ENCODE results near the gene PSME1. TPM values are rescaled to one million over a fixed set of nuclear protein-coding genes. Genes with fewer than 3 reads are reported as not detected.

The PSME1 gene
- total RNA-seq, 5 donors from 2014 or later (not counting 1 experiment from before 2014, with no cell fraction given), result 221 to 291 (median 259) TPM

DNA sequence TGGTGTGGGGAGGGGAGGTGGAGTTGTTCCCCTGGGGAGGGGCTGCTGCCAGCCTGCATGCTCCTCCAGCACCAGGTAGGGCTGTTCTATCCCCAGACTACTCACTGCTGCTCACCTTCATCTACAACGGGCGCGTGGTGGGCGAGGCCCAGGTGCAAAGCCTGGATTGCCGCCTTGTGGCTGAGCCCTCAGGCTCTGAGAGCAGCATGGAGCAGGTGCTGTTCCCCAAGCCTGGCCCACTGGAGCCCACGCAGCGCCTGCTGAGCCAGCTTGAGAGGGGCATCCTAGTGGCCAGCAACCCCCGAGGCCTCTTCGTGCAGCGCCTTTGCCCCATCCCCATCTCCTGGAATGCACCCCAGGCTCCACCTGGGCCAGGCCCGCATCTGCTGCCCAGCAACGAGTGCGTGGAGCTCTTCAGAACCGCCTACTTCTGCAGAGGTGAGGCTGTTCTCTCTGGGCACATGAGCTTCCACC lies 28.6 kb downstream of the PSME1 start:
- H3K27ac Mint-ChIP-seq, result peak overlapping the region; percentile 79 to 99
- DNase-seq (no peak), ATAC-seq (replicated peaks in 1 of 4) (no peak)
- H3K9me3 Mint-ChIP-seq, result no peaks in the 10 kb centered on the region
- POLR2A ChIA-PET, result interaction anchor here in 1 of 2 donors (1.0 kb wide), 1 partner anchor 16 kb away, joined by 3 read pairs; no protein-coding TSS in a partner anchor
- H3K36me3 ChIP-seq (ENCODE audit: control insufficient read depth in 2 of 2, extremely low read depth in 1 of 2, insufficient read depth in 1 of 2, low read length in 1 of 2), result peaks cover 22 to 63% of the 10 kb centered on the region in 2 donors
- no peaks in the 10 kb centered on the region for H3K27me3 ChIP-seq (replicated peaks in 1 of 2; ENCODE audit: control insufficient read depth in 2 of 2, extremely low read depth in 1 of 2, insufficient read depth in 2 of 2, low read length in 1 of 2)
- peaks cover 8 to 61% of the 10 kb centered on the region in 2 experiments for H3K4me1 ChIP-seq (ENCODE audit: control insufficient read depth in 1 of 2, extremely low read depth in 1 of 2, insufficient read depth in 2 of 2, low read length in 2 of 2)
- peaks cover 62 to 71% (median 69%) of the 10 kb centered on the region in 3 donors for H3K4me1 Mint-ChIP-seq
- H3K27ac ChIP-seq (ENCODE audit: low read length), result no peak overlapping the region
- WGBS (ENCODE audit: insufficient coverage), result 91% methylated on average over 14 of the region's 14 CpGs
- peak overlapping the region; percentile 39 to 92 (median 52) for H3K4me3 Mint-ChIP-seq
- CTCF ChIA-PET, result interaction anchor here in 1 of 2 donors (0.6 kb wide), 1 partner anchor 221 kb away, joined by 4 read pairs; no protein-coding TSS in a partner anchor
- no peaks in the 10 kb centered on the region for H3K9me3 ChIP-seq
- peaks cover 62% of the 10 kb centered on the region for H3K36me3 Mint-ChIP-seq
- no peak overlapping the region for H3K4me3 ChIP-seq (ENCODE audit: control insufficient read depth in 1 of 2, extremely low read depth in 1 of 2, low read length in 1 of 2)
- H3K27me3 Mint-ChIP-seq, result no peaks in the 10 kb centered on the region

- H3K9me3 ChIP-seq, result no peaks in the 10 kb centered on the region
- H3K36me3 Mint-ChIP-seq, result peaks cover 59% of the 10 kb centered on the region
- 100% methylated on average over 1 of the region's 5 CpGs for WGBS (ENCODE audit: insufficient coverage)
- CTCF ChIA-PET, result no interaction called here
- peaks cover 5 to 54% of the 10 kb centered on the region in 2 experiments for H3K4me1 ChIP-seq (ENCODE audit: control insufficient read depth in 1 of 2, extremely low read depth in 1 of 2, insufficient read depth in 2 of 2, low read length in 2 of 2)
- no peak for DNase-seq
- H3K4me1 Mint-ChIP-seq, result peaks cover 54 to 70% (median 68%) of the 10 kb centered on the region in 3 donors
- no peaks in the 10 kb centered on the region for H3K9me3 Mint-ChIP-seq
- peak overlapping the region in 1 of 3 donors; percentile 92 for H3K4me3 Mint-ChIP-seq
- no peak overlapping the region for H3K27ac ChIP-seq (ENCODE audit: low read length)
- POLR2A ChIA-PET, result interaction anchor here in 1 of 2 donors (0.5 kb wide), 1 partner anchor 44 kb away, joined by 5 read pairs; no protein-coding TSS in a partner anchor
- peak overlapping the region; percentile 61 to 68 for H3K27ac Mint-ChIP-seq
- peaks cover 18 to 59% of the 10 kb centered on the region in 2 donors for H3K36me3 ChIP-seq (ENCODE audit: control insufficient read depth in 2 of 2, extremely low read depth in 1 of 2, insufficient read depth in 1 of 2, low read length in 1 of 2)
- H3K27me3 ChIP-seq (replicated peaks in 1 of 2; ENCODE audit: control insufficient read depth in 2 of 2, extremely low read depth in 1 of 2, insufficient read depth in 2 of 2, low read length in 1 of 2), result no peaks in the 10 kb centered on the region
- no peak overlapping the region for H3K4me3 ChIP-seq (ENCODE audit: control insufficient read depth in 1 of 2, extremely low read depth in 1 of 2, low read length in 1 of 2)
- no peak for ATAC-seq (replicated peaks in 1 of 4)
- H3K27me3 Mint-ChIP-seq, result no peaks in the 10 kb centered on the region
Measured at GRCh38 chr14:24165785-24166184, 29.8 kb downstream of the PSME1 start.

GRCh38 chr14:24167469-24168114 lies 31.6 kb downstream of the PSME1 start:
- Mint-ChIP-seq H3K4me1 (peaks cover 51 to 67% (median 65%) of the 10 kb centered on the region in 3 donors), H3K9me3 (no peaks in the 10 kb centered on the region), H3K36me3 (peaks cover 53% of the 10 kb centered on the region), H3K27ac (peak overlapping the region in 1 of 2 donors; percentile 76), H3K4me3 (no peak overlapping the region), H3K27me3 (no peaks in the 10 kb centered on the region)
- 85% methylated on average over 3 of the region's 3 CpGs for WGBS (ENCODE audit: insufficient coverage)
- H3K4me1 ChIP-seq (ENCODE audit: control insufficient read depth in 1 of 2, extremely low read depth in 1 of 2, insufficient read depth in 2 of 2, low read length in 2 of 2), result peaks cover 6 to 58% of the 10 kb centered on the region in 2 experiments
- DNase-seq (no peak), ATAC-seq (replicated peaks in 1 of 4) (no peak)
- no peak overlapping the region for H3K4me3 ChIP-seq (ENCODE audit: control insufficient read depth in 1 of 2, extremely low read depth in 1 of 2, low read length in 1 of 2)
- peaks cover 18 to 58% of the 10 kb centered on the region in 2 donors for H3K36me3 ChIP-seq (ENCODE audit: control insufficient read depth in 2 of 2, extremely low read depth in 1 of 2, insufficient read depth in 1 of 2, low read length in 1 of 2)
- H3K9me3 ChIP-seq, result no peaks in the 10 kb centered on the region
- H3K27me3 ChIP-seq (replicated peaks in 1 of 2; ENCODE audit: control insufficient read depth in 2 of 2, extremely low read depth in 1 of 2, insufficient read depth in 2 of 2, low read length in 1 of 2), result no peaks in the 10 kb centered on the region
- H3K27ac ChIP-seq (ENCODE audit: low read length), result no peak overlapping the region
- CTCF ChIA-PET, result no interaction called here
- POLR2A ChIA-PET, result no interaction called here

GRCh38 chr14:24171422-24172260 lies 35.6 kb downstream of the PSME1 start, which contains the start of gene REC8:
Gene REC8 (plus strand): TSS chr14:24172080. CDS start chr14:24172553, 473 bp downstream.
- POLR2A ChIA-PET, result interaction anchor here (0.5 to 1.2 kb wide), 6 partner anchors 8 to 227 kb away, joined by 4 to 9 read pairs (median 4); partner anchors contain the start of gene NYNRIN (in 1 of the 2)
- Histone ChIP-seq H3K4me1 (ENCODE audit: control insufficient read depth in 1 of 2, extremely low read depth in 1 of 2, insufficient read depth in 2 of 2, low read length in 2 of 2) (peaks cover 2 to 28% of the 10 kb centered on the region in 2 experiments), H3K4me3 (ENCODE audit: control insufficient read depth in 1 of 2, extremely low read depth in 1 of 2, low read length in 1 of 2) (peak within 1 kb of the TSS; percentile 48 to 58), H3K27ac (ENCODE audit: low read length) (peak within 1 kb of the TSS; percentile 27), H3K27me3 (replicated peaks in 1 of 2; ENCODE audit: control insufficient read depth in 2 of 2, extremely low read depth in 1 of 2, insufficient read depth in 2 of 2, low read length in 1 of 2) (no peaks in the 10 kb centered on the region), H3K9me3 (no peaks in the 10 kb centered on the region), H3K36me3 (ENCODE audit: control insufficient read depth in 2 of 2, extremely low read depth in 1 of 2, insufficient read depth in 1 of 2, low read length in 1 of 2) (peaks cover 3 to 22% of the 10 kb centered on the region in 2 donors)
- CTCF ChIA-PET, result interaction anchor here in 1 of 2 donors (0.6 to 0.7 kb wide), 2 partner anchors 9 to 11 kb away, joined by 3 to 4 read pairs; partner anchors contain the start of gene IRF9
- Mint-ChIP-seq H3K4me3 (peak within 1 kb of the TSS; percentile 79 to 91 (median 86)), H3K27me3 (no peaks in the 10 kb centered on the region), H3K9me3 (no peaks in the 10 kb centered on the region), H3K4me1 (peaks cover 26 to 52% (median 37%) of the 10 kb centered on the region in 3 donors), H3K27ac (peak within 1 kb of the TSS; percentile 87 to 93), H3K36me3 (peaks cover 34% of the 10 kb centered on the region)
- WGBS (ENCODE audit: insufficient coverage), result 21% methylated on average over 51 of the region's 63 CpGs
- DNase-seq (peak; percentile 47 to 87 (median 77)), ATAC-seq (replicated peaks in 1 of 4) (peak; percentile 79 to 88 (median 85))

DNA sequence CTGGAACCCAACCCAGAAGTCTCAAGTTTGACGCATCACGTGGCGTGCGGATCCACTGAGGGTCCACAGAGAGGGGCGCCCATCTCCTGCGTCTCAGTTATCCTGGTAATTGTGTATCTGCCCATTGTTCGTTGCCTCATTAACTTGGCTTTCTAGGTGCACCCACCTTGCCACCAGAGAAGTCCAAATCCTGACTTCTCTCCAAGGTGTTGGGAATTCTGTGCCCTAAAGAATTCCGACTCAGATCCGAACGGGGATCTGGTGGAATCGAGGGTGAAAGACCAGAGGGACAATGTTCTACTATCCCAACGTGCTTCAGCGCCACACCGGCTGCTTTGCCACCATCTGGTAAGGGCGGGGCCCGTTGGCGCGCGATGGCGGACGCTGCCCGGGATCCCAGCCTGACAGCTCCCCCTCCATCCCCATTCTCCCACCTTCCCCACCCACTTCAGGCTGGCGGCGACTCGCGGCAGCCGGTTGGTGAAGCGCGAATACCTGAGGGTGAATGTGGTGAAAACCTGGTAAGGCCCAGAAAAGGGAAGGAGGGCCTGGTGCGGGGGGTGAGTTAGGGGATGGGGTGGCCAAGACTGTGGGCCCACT lies 36.4 kb downstream of the PSME1 start:
- H3K27me3 Mint-ChIP-seq, result no peaks in the 10 kb centered on the region
- ChIA-PET CTCF (no interaction called here), POLR2A (interaction anchor here in 1 of 2 donors (0.5 kb wide), 1 partner anchor 59 kb away, joined by 6 read pairs; no protein-coding TSS in a partner anchor)
- peaks cover 4 to 24% of the 10 kb centered on the region in 2 donors for H3K36me3 ChIP-seq (ENCODE audit: control insufficient read depth in 2 of 2, extremely low read depth in 1 of 2, insufficient read depth in 1 of 2, low read length in 1 of 2)
- DNase-seq (no peak), ATAC-seq (replicated peaks in 1 of 4) (no peak)
- H3K4me1 ChIP-seq (ENCODE audit: control insufficient read depth in 1 of 2, extremely low read depth in 1 of 2, insufficient read depth in 2 of 2, low read length in 2 of 2), result peaks cover 2 to 28% of the 10 kb centered on the region in 2 experiments
- peak overlapping the region; percentile 27 for H3K27ac ChIP-seq (ENCODE audit: low read length)
- no peaks in the 10 kb centered on the region for H3K9me3 Mint-ChIP-seq
- no peaks in the 10 kb centered on the region for H3K9me3 ChIP-seq
- peak overlapping the region; percentile 63 to 87 for H3K27ac Mint-ChIP-seq
- WGBS (ENCODE audit: insufficient coverage), result 60% methylated on average over 12 of the region's 30 CpGs
- H3K4me3 ChIP-seq (ENCODE audit: control insufficient read depth in 1 of 2, extremely low read depth in 1 of 2, low read length in 1 of 2), result peak overlapping the region; percentile 48 to 58
- H3K27me3 ChIP-seq (replicated peaks in 1 of 2; ENCODE audit: control insufficient read depth in 2 of 2, extremely low read depth in 1 of 2, insufficient read depth in 2 of 2, low read length in 1 of 2), result no peaks in the 10 kb centered on the region
- peaks cover 25 to 48% (median 34%) of the 10 kb centered on the region in 3 donors for H3K4me1 Mint-ChIP-seq
- peak overlapping the region; percentile 79 to 91 (median 86) for H3K4me3 Mint-ChIP-seq
- H3K36me3 Mint-ChIP-seq, result peaks cover 29% of the 10 kb centered on the region
